LNCaP clone FGC (cell line): ENCODE data around the gene ZSCAN16.

ENCODE experiments used
- DNase-seq: peaks from one replicate; pipeline ENCODE4 v3.0.0-alpha.2; 2011; ENCODE audit warnings: low read depth
- H3K4me3 ChIP-seq: 2 replicates; pipeline ENCODE4 v1.5.1; 2011; ENCODE audit warnings: mild to moderate bottlenecking, low read depth, low read length, control low read depth
- CTCF ChIP-seq: IDR thresholded peaks from 2 replicates; pipeline ENCODE4 v1.5.1; 2012; ENCODE audit warnings: mild to moderate bottlenecking; ENCODE audit not compliant: control insufficient read depth, insufficient read depth; ENCODE audit errors: extremely low read depth

Gene ZSCAN16

GRCh38 chr6:28134716-28135115, 10.3 kb downstream of the ZSCAN16 start:
- H3K4me3 ChIP-seq, result no peak overlapping the region
- TF ChIP-seq CTCF, result no peak
- DNase-seq, result no peak

- TF ChIP-seq CTCF, result no peak
- H3K4me3 ChIP-seq, result no peak overlapping the region
- DNase-seq, result no peak
Measured at GRCh38 chr6:28135393-28135792, 11.0 kb downstream of the ZSCAN16 start.

- no peak for TF ChIP-seq CTCF
Measured at GRCh38 chr6:28136585-28137504, 12.4 kb downstream of the ZSCAN16 start.

GRCh38 chr6:28137505-28137981, 13.1 kb downstream of the ZSCAN16 start:
- H3K4me3 ChIP-seq, result peak overlapping the region; percentile 68
- no peak for DNase-seq
- no peak for TF ChIP-seq CTCF

More at GRCh38 chr6:28136585-28137504, 12.4 kb downstream of the ZSCAN16 start:
- peak overlapping the region; percentile 68 for H3K4me3 ChIP-seq
- peak; percentile 69 for DNase-seq

- H3K4me3 ChIP-seq, result no peak overlapping the region
- DNase-seq, result no peak
- TF ChIP-seq CTCF, result no peak
Measured at GRCh38 chr6:28139860-28140543, 15.6 kb downstream of the ZSCAN16 start.

- DNase-seq, result no peak
- H3K4me3 ChIP-seq, result no peak overlapping the region
- no peak for TF ChIP-seq CTCF
Measured at GRCh38 chr6:28140616-28141015, 16.2 kb downstream of the ZSCAN16 start.
